UCSD-AML1 (cell line): ENCODE data around the gene SEZ6L2.
A peak's percentile ranks its signal among the peaks of the same experiment; 100 is the strongest.
"Not testable (repeated sequence)": the region's sequence is repeated elsewhere in the genome, so short reads cannot be mapped to it uniquely, and the experiment has no call there.

Source experiments
- DNase-seq: peaks from one replicate; lab custom pipeline; 2025; ENCODE audit not compliant: unreplicated experiment; lab: John Stamatoyannopoulos, UW

SEZ6L2 gene

GRCh38 chr16:29910819-29911675, 11.7 kb upstream of the SEZ6L2 start:
- DNase-seq = no peak

DNA sequence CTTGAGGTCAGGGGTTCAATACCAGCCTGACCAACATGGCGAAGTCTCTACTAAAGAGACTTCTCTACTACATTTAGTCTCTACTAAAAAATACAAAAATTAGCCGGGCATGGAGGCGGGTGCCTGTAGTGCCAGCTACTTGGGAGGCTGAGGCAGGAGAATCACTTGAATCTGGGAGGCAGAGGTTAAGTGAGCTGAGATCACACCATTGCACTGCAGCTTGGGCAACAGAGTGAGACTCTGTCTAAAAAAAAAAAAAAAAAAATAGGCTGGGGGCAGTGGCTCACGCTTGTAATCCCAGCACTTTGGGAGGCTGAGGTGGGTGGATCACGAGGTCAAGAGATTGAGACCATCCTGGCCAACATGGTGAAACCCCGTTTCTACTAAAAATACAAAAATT, 10.5 kb upstream of the SEZ6L2 start:
- DNase-seq = not testable (repeated sequence)

DNA sequence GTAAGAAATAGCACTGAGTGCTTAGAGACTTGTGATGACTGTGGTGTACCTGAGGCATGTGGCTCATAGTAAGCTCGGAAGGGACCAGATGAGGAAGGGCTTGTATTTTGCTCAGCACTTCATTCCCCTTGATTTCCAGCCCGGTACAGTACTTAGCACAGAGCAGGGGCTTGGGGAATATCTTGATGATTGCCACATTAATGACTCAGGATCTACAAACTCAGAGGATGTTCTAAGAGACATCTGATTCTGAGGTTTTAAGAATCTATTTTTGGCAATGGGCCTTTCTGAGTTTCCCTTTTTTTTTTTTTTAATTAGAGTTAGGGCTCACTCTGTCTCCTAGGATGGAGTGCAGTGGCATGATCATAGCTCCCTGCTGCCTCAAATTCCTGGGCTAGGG, 10.0 kb upstream of the SEZ6L2 start:
- DNase-seq = no peak

GRCh38 chr16:29908719-29909220, 9.4 kb upstream of the SEZ6L2 start:
- DNase-seq = no peak

DNA sequence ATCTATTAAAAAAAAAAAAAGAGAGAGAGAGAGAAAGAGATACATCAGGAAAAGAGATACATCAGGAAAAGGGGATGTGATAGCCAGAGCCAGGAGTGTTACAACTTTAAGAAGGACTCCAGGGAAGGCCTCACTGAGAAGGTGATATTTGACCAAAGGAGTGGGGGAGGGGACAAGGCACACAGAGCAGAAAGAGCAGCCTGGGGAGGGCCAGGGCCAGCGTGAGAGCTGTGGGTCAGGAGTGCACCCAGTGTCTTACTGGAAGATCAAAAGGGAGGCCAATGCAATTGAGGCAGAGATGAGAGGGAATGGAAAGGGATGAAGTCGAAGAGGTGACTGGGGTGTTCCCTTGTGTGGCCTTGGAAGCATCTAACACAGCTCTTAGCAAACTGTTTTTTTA, 8.6 kb upstream of the SEZ6L2 start:
- no peak for DNase-seq

DNA sequence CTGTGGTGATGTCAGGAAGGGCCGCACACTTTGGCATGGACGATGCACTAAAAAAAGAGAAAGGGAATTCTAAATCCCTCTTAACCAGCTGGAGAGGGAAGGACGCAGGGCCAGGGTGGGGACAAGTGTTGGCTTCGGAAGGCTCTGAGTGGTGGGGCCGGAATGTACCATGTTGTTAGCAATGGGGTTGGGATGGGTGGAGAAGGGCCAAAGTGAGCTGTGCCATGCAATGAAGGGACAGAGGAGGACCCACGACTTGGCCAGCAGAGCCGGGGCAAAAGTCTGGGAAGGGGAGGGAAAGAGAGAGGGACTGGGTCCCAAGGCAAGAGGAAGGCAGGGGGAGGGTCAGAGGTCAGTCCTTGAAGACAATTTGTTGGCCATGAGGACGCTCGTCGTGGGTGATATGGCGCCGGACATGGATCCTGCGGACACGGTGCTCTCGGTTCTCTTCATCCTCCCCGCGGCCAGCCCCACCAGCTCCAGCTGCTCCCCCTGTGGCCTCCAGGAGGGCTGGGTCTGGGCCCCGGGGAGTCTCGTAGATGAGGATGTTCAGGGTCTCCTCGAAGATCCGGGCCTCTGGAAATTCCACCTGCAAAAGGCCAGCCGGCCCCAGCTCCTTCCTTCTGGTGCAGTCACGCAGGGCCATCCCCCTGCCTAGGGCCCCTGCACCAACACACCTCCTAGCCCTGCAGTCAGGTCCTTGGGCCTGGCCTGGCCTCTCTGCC, 7.3 kb upstream of the SEZ6L2 start:
- DNase-seq = no peak

- DNase-seq = no peak
These were observed 6.3 kb upstream of the SEZ6L2 start for GRCh38 chr16:29905668-29906067.

GRCh38 chr16:29904947-29905346, 5.6 kb upstream of the SEZ6L2 start:
- DNase-seq = no peak

DNA sequence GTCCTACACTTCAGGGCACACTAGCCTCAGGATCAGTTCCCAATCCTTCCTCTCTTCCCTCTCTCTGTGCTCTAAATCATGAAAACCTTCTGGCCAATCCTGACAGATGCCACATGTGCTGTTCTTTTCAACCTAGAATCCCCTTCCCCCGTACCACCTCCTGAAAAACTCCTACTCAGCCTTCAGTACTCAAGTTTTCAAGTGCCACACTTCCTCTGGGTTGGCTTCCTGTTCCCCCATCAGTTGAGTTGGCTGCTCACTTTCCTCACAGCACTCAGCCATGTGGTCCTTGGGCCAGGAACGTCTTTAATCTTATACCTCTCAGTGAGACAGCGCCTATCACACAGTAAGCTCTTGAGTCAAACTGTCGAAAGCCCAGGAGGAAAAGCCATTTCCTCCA, 4.2 kb upstream of the SEZ6L2 start:
- DNase-seq = no peak

GRCh38 chr16:29901607-29901945, 2.2 kb upstream of the SEZ6L2 start:
- DNase-seq = no peak

GRCh38 chr16:29900888-29901606, 1.7 kb upstream of the SEZ6L2 start:
- no peak for DNase-seq

GRCh38 chr16:29900102-29900887, 945 bp upstream of the SEZ6L2 start, which contains the start of gene ASPHD1:
TSS of gene ASPHD1 (plus strand) at chr16:29900488. CDS start at chr16:29900972, 484 bp downstream.
- DNase-seq = peak; percentile 84

GRCh38 chr16:29898804-29899515, 390 bp downstream of the SEZ6L2 start:
- peak; percentile 80 for DNase-seq

DNA sequence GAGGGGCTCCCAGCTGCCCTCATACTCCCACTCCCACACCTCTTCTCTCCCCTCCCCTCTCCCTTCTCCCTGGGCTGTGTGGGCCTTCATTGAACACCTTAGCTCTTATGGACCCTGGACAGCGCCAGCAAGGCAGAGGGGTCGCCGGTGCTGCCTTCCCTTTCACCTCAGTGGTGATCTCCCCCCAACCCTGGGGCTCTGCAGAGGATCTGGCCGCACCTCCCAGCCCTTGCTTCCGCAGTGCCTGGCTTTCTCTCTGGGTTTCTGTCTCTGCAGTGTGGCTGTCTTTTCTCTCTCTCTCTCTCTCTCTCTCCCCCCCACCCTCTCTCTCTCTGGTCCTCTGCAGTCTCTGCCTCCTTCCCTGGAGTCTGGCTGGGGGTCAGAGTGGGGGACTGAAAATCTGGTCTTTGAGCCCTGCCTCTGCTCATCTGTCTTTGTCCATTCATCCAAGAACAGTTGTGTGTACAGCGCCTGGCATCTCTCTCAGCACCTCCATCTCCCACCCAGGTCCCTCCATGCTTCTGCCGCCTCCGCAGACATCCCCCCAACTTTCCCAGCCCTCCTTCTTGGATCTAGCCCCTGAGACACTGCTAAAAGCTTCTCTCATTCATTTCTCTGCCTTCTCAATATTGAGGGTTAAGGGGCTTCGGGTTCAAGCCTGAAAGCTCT, 1.1 kb downstream of the SEZ6L2 start:
- no peak for DNase-seq

- DNase-seq = no peak
These were observed 2.0 kb downstream of the SEZ6L2 start for GRCh38 chr16:29897333-29897732.

DNA sequence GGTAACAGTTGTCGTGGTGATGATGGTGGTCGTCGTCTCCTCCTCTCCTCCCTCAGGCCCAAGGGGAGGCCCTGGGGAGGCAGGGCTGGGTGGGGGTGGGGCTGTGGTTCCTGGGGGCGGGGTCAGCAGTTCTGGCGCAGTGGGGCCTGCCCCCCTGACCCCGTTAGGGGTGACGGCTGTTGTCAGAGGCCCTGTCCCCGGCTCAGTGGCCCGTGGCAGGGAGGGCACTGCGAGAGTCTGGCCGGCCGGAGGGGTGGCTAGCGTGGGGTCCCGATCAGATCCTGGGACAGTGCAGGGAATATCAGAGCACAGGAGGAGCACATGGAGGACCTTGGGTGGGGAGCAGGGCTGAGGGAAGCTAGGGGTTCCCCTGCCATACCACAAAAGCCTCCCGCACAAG, 2.5 kb downstream of the SEZ6L2 start:
- no peak for DNase-seq

- DNase-seq = no peak
These were observed 5.0 kb downstream of the SEZ6L2 start for GRCh38 chr16:29894352-29894751.

DNA sequence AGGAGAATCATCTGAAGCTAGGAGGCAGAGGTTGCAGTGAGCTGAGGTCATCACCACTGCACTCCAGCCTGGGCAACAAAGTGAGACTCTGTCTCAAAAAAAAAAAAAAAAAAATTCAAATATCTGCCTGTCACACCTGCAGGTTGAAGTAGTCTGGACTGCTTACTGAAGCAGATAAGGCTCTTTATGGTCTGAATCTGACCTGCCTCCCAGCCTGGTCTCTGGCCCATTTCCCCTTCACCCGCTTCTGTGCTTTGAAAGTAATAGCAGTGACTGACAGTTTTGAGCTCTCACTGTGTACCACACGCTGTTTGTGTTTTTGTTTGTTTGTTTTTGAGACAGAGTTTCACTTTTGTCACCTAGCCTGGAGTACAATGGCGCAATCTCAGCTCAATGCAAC, 5.8 kb downstream of the SEZ6L2 start:
- DNase-seq = no peak

DNA sequence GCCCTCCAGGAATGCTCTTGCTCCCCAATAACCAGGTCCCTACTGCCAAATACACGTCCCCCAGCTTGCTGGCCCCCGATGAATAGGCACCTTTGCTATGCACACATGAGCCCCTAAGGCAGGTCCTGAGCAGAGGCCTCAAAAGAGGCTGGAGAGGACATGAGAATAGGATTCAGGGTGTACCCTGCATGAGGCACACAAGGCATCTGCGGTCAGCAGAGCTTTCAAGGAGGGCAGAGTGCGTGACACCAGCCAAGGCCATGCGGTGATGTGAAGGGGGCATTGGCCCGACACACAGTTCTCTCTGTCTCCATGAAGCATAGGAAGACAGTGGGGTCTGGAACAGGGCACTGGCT, 6.9 kb downstream of the SEZ6L2 start:
- DNase-seq = no peak
